HEK293 (cell line): ENCODE measurements around the gene ERICH3.

Experiments
- CTCF ChIA-PET: fragments of 350-600 bp; formaldehyde crosslinking; extraction: SDS; loops from one replicate; lab custom pipeline; 2021; ENCODE audit warnings: antibody characterized with exemption; lab: Yijun Ruan, JAX
- POLR2A ChIA-PET: fragments of 300-600 bp; formaldehyde crosslinking; extraction: SDS; loops from one replicate; lab custom pipeline; 2020; ENCODE audit warnings: antibody characterized with exemption, inconsistent platforms; lab: Yijun Ruan, JAX
- H3K27ac ChIP-seq: fragments of 200-500 bp; sonication (Bioruptor generic); 2 replicates; pipeline ENCODE4 v1.5.1; 2014; ENCODE audit warnings: low read depth, low read length, control low read depth, inconsistent platforms; ENCODE audit errors: extremely low read depth
- H3K36me3 ChIP-seq, 2 experiments: fragments of 200-500 bp in 1 of 2; sonication (Bioruptor generic) in 1 of 2; 1 replicate in 1 of 2; 2 replicates in 1 of 2; pipeline ENCODE4 v1.5.1; 2014 to 2017; ENCODE audit warnings: inconsistent platforms in 2 of 2, low read length in 2 of 2; ENCODE audit not compliant: control insufficient read depth in 2 of 2, insufficient read depth in 1 of 2
- H3K4me1 ChIP-seq: fragments of 200-500 bp; sonication (Bioruptor generic); 2 replicates; pipeline ENCODE4 v1.5.1; 2014; ENCODE audit warnings: mild to moderate bottlenecking, low read length, inconsistent platforms; ENCODE audit not compliant: control insufficient read depth, insufficient read depth
- H3K4me3 ChIP-seq: 2 replicates; pipeline ENCODE4 v1.5.1; 2011; ENCODE audit warnings: low read depth, mild to moderate bottlenecking, control low read depth, low read length, moderate library complexity
- H3K9me3 ChIP-seq: fragments of 200-500 bp; sonication (Bioruptor generic); 2 replicates; pipeline ENCODE4 v1.5.1; 2014; ENCODE audit warnings: low read depth, low read length, inconsistent platforms; ENCODE audit not compliant: control insufficient read depth, insufficient read depth
- CTCF ChIP-seq: fragments of 450-650 bp; formaldehyde crosslinking; IDR thresholded peaks from 2 replicates; pipeline ENCODE4 v1.5.1; 2016; ENCODE audit warnings: missing biosample characterization, missing genetic modification characterization
- EGR2 ChIP-seq: fragments of 450-650 bp; formaldehyde crosslinking; IDR thresholded peaks from 2 replicates; pipeline ENCODE4 v1.5.1; 2016; ENCODE audit warnings: low read depth, missing biosample characterization, missing genetic modification characterization
- FEZF1 ChIP-seq: fragments of 450-650 bp; formaldehyde crosslinking; IDR thresholded peaks from 2 replicates; pipeline ENCODE4 v1.5.1; 2016; ENCODE audit warnings: missing biosample characterization, missing genetic modification characterization
- KLF10 ChIP-seq: fragments of 450-650 bp; IDR thresholded peaks from 2 replicates; pipeline ENCODE4 v1.5.1; 2018; ENCODE audit warnings: missing biosample characterization, mild to moderate bottlenecking, missing genetic modification characterization
- RBAK ChIP-seq: fragments of 450-650 bp; formaldehyde crosslinking; IDR thresholded peaks from 2 replicates; pipeline ENCODE4 v1.5.1; 2016; ENCODE audit warnings: missing biosample characterization, missing genetic modification characterization
- SP7 ChIP-seq: fragments of 450-650 bp; formaldehyde crosslinking; IDR thresholded peaks from 2 replicates; pipeline ENCODE4 v1.5.1; 2016; ENCODE audit warnings: missing biosample characterization, missing genetic modification characterization
- TCF7L2 ChIP-seq: IDR thresholded peaks from 2 replicates; pipeline ENCODE4 v1.6.1; 2011; ENCODE audit warnings: low read depth, mild to moderate bottlenecking, inconsistent platforms, low read length, moderate library complexity, borderline replicate concordance
- ZBTB11 ChIP-seq: fragments of 450-650 bp; formaldehyde crosslinking; conservative IDR thresholded peaks from 2 replicates; pipeline ENCODE4 v1.5.1; 2016; ENCODE audit warnings: low read depth, missing biosample characterization, missing genetic modification characterization
- ZNF157 ChIP-seq: fragments of 450-650 bp; formaldehyde crosslinking; IDR thresholded peaks from 2 replicates; pipeline ENCODE4 v1.5.1; 2016; ENCODE audit warnings: missing biosample characterization, missing genetic modification characterization
- ZNF19 ChIP-seq: fragments of 450-650 bp; formaldehyde crosslinking; IDR thresholded peaks from 2 replicates; pipeline ENCODE4; 2016; ENCODE audit warnings: missing biosample characterization, missing genetic modification characterization, low read depth
- ZNF2 ChIP-seq: fragments of 450-650 bp; formaldehyde crosslinking; IDR thresholded peaks from 2 replicates; pipeline ENCODE4 v1.5.1; 2016; ENCODE audit warnings: missing biosample characterization, missing genetic modification characterization
- ZNF214 ChIP-seq: fragments of 450-650 bp; formaldehyde crosslinking; IDR thresholded peaks from 2 replicates; pipeline ENCODE4 v1.5.1; 2017; ENCODE audit warnings: missing biosample characterization, mild to moderate bottlenecking, missing genetic modification characterization, borderline replicate concordance
- ZNF223 ChIP-seq: fragments of 450-650 bp; formaldehyde crosslinking; IDR thresholded peaks from 2 replicates; pipeline ENCODE4 v1.5.1; 2016; ENCODE audit warnings: missing biosample characterization, missing genetic modification characterization
- ZNF335 ChIP-seq: fragments of 450-650 bp; formaldehyde crosslinking; conservative IDR thresholded peaks from 2 replicates; pipeline ENCODE4 v1.5.1; 2016; ENCODE audit warnings: missing biosample characterization, missing genetic modification characterization
- ZNF362 ChIP-seq: fragments of 450-650 bp; formaldehyde crosslinking; IDR thresholded peaks from 2 replicates; pipeline ENCODE4 v1.5.1; 2016; ENCODE audit warnings: missing biosample characterization, missing genetic modification characterization
- ZNF37A ChIP-seq: fragments of 450-650 bp; IDR thresholded peaks from 2 replicates; pipeline ENCODE4 v1.5.1; 2018; ENCODE audit warnings: missing biosample characterization, missing genetic modification characterization
- ZNF404 ChIP-seq: fragments of 450-650 bp; formaldehyde crosslinking; IDR thresholded peaks from 2 replicates; pipeline ENCODE4 v1.5.1; 2017; ENCODE audit warnings: missing biosample characterization, missing genetic modification characterization
- ZNF501 ChIP-seq: fragments of 450-650 bp; formaldehyde crosslinking; IDR thresholded peaks from 2 replicates; pipeline ENCODE4 v1.5.1; 2016; ENCODE audit warnings: missing biosample characterization, missing genetic modification characterization
- ZNF513 ChIP-seq: fragments of 450-650 bp; IDR thresholded peaks from 2 replicates; pipeline ENCODE4 v1.5.1; 2018; ENCODE audit warnings: missing biosample characterization, missing genetic modification characterization
- ZNF529 ChIP-seq: fragments of 450-650 bp; formaldehyde crosslinking; IDR thresholded peaks from 2 replicates; pipeline ENCODE4 v1.5.1; 2017; ENCODE audit warnings: missing genetic modification characterization, missing biosample characterization; ENCODE audit not compliant: insufficient replicate concordance
- ZNF544 ChIP-seq: fragments of 450-650 bp; formaldehyde crosslinking; IDR thresholded peaks from 2 replicates; pipeline ENCODE4 v1.5.0; 2017; ENCODE audit warnings: missing biosample characterization, missing genetic modification characterization
- ZNF596 ChIP-seq: fragments of 450-650 bp; IDR thresholded peaks from 2 replicates; pipeline ENCODE4 v1.5.0; 2018; ENCODE audit warnings: missing biosample characterization, mild to moderate bottlenecking, missing genetic modification characterization, moderate library complexity
- ZNF621 ChIP-seq: fragments of 450-650 bp; formaldehyde crosslinking; IDR thresholded peaks from 2 replicates; pipeline ENCODE4 v1.5.1; 2017; ENCODE audit warnings: missing biosample characterization, missing genetic modification characterization
- ZNF792 ChIP-seq: fragments of 450-650 bp; formaldehyde crosslinking; IDR thresholded peaks from 2 replicates; pipeline ENCODE4 v1.5.1; 2016; ENCODE audit warnings: missing biosample characterization, missing genetic modification characterization
- ZNF837 ChIP-seq: fragments of 450-650 bp; formaldehyde crosslinking; IDR thresholded peaks from 2 replicates; pipeline ENCODE4 v1.5.1; 2016; ENCODE audit warnings: missing biosample characterization, missing genetic modification characterization
- ZSCAN16 ChIP-seq: fragments of 450-650 bp; formaldehyde crosslinking; IDR thresholded peaks from 2 replicates; pipeline ENCODE4 v1.5.1; 2016; ENCODE audit warnings: missing biosample characterization, missing genetic modification characterization

The ERICH3 gene

GRCh38 chr1:74686928-74687327, 13.3 kb upstream of the ERICH3 start:
- Histone ChIP-seq H3K4me3 (no peak overlapping the region), H3K27ac (no peak overlapping the region), H3K4me1 (no peaks in the 10 kb centered on the region), H3K36me3 (no peaks in the 10 kb centered on the region), H3K9me3 (no peaks in the 10 kb centered on the region)
- ChIA-PET CTCF (no interaction called here), POLR2A (no interaction called here)
- TF ChIP-seq ZNF501 (tag by site-specific recombination) (no peak), ZNF19 (tag by site-specific recombination) (no peak), ZNF404 (tag by site-specific recombination) (no peak), ZSCAN16 (tag by site-specific recombination) (no peak), FEZF1 (tag by site-specific recombination) (no peak), RBAK (tag by site-specific recombination) (no peak), ZNF792 (no peak), ZNF335 (tag by site-specific recombination) (no peak), ZNF837 (no peak), ZNF596 (tag by site-specific recombination) (no peak), ZNF621 (tag by site-specific recombination) (no peak), ZNF529 (tag by site-specific recombination) (no peak)

- POLR2A ChIA-PET: no interaction called here
- Histone ChIP-seq H3K36me3 (no peaks in the 10 kb centered on the region), H3K9me3 (no peaks in the 10 kb centered on the region), H3K4me1 (no peaks in the 10 kb centered on the region), H3K4me3 (no peak overlapping the region), H3K27ac (no peak overlapping the region)
- TF ChIP-seq ZNF362 (tag by site-specific recombination) (no peak), ZNF37A (tag by site-specific recombination) (no peak), ZBTB11 (tag by site-specific recombination) (no peak), SP7 (tag by site-specific recombination) (no peak), ZNF513 (tag by site-specific recombination) (no peak)
- CTCF ChIA-PET: interaction anchor here (1.2 kb wide), 1 partner anchor 49 kb away, joined by 3 read pairs; the partner anchor contains the start of gene TYW3
Observed at GRCh38 chr1:74684301-74684700, 10.7 kb upstream of the ERICH3 start.

GRCh38 chr1:74683656-74684055, 10.1 kb upstream of the ERICH3 start:
- Histone ChIP-seq H3K9me3 (no peaks in the 10 kb centered on the region), H3K4me1 (no peaks in the 10 kb centered on the region), H3K4me3 (no peak overlapping the region), H3K36me3 (no peaks in the 10 kb centered on the region), H3K27ac (no peak overlapping the region)
- ChIA-PET CTCF (interaction anchor here (1.2 kb wide), 1 partner anchor 50 kb away, joined by 3 read pairs; the partner anchor contains the start of gene TYW3), POLR2A (no interaction called here)
- TF ChIP-seq EGR2 (tag by site-specific recombination): no peak
- TF ChIP-seq ZNF157 (tag by site-specific recombination): no peak
- no peak for TF ChIP-seq CTCF (tag by site-specific recombination)
- TF ChIP-seq ZNF544 (tag by site-specific recombination): no peak
- TF ChIP-seq KLF10 (tag by site-specific recombination): no peak
- TF ChIP-seq ZNF214 (tag by site-specific recombination): no peak
- no peak for TF ChIP-seq TCF7L2
- no peak for TF ChIP-seq ZNF2 (tag by site-specific recombination)
- TF ChIP-seq ZNF223 (tag by site-specific recombination): no peak
